HG03025 (cell line): ENCODE measurements around the gene PDIA2.
A peak's percentile ranks its signal among the peaks of the same experiment; 100 is the strongest.
"Not testable (repeated sequence)": the region's sequence is repeated elsewhere in the genome, so short reads cannot be mapped to it uniquely, and the experiment has no call there.

Source experiments
- ATAC-seq: cut with Tn5 transposase; IDR thresholded peaks from one replicate; pipeline ENCODE4 v1.9.1; 2021; ENCODE audit warnings: mild to moderate bottlenecking, moderate library complexity; ENCODE audit not compliant: unreplicated experiment, low FRiP score

The PDIA2 gene, protein sequence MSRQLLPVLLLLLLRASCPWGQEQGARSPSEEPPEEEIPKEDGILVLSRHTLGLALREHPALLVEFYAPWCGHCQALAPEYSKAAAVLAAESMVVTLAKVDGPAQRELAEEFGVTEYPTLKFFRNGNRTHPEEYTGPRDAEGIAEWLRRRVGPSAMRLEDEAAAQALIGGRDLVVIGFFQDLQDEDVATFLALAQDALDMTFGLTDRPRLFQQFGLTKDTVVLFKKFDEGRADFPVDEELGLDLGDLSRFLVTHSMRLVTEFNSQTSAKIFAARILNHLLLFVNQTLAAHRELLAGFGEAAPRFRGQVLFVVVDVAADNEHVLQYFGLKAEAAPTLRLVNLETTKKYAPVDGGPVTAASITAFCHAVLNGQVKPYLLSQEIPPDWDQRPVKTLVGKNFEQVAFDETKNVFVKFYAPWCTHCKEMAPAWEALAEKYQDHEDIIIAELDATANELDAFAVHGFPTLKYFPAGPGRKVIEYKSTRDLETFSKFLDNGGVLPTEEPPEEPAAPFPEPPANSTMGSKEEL

DNA sequence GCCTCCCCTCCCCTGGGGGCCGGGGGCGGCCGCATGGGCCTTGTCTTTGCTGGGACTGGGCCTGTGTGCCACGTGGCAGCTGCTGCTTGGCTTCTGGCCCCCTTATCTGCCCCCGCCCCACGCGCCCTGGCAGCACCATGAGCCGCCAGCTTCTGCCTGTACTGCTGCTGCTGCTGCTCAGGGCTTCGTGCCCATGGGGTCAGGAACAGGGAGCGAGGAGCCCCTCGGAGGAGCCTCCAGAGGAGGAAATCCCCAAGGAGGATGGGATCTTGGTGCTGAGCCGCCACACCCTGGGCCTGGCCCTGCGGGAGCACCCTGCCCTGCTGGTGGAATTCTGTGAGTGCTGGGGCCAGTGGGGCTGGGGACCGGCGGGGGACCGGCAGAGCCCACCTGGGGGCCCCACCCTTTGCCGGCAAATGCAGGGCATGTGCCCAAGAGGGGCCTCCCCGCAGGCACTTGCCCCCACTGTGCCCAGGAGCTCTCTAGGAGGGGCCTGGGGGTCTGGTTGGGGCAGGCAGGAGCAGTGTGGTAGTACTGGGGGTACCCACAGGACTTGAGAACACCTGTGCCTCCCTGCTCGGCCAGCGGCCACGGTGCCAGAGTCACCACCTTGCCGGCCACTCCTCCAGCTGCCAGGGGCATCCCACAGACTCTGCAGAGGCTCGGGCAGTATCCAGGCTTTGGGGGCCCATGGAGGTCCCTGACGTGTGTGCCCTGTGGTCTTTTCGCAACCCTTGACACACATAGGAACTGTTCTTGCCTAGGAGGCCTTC is at the start of gene PDIA2:
PDIA2 (plus strand) TSS at position 132 of the 773 bp plus-strand sequence; CDS start at position 138, 6 bp downstream.
- ATAC-seq: no peak

DNA sequence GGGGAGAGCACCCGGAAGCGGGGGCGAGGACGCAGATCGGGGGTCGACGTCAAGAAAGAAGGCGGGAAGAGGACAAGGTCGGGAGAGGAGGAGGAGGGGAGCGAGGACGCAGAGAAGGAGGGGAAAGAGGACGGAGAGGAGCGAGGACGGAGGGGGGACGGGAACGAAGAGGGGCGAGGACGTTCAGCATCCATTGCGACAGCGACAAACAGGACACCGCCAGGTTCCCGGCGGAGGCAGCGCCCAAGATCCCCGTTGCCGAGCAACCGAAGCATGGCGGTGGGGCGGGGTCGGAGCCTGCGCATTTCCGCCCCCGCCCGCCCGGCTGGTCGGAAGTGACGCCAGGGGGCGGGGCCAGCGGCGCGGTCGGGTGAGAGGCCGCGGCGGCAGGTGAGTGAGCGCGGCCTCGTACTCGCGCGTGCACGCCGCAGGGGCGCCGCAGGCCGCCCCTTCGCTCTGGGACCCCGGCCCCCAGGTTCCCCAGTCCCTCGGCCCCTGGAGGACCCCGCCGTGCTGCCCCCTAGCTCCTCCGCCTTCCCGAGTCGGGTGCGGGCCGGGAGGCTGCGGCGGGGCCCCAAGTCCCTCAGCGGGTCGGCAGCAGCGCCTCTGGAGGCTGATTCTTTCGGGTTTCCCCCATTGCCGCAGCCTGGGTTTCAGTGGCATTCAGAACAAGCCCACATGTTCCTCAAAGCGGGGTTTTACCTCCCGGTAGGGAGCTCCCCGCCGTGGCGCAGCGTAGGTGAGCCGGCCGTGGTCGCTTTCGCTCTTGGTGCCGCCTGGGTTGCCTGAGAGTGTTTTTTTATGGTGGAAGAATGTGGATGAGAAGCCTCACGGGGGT is 48.3 kb upstream of the PDIA2 start, which contains the start of gene FAM234A:
FAM234A (plus strand) TSS at position 354 of the 838 bp plus-strand sequence. CDS start 19,593 bp downstream, outside the sequence.
- peak; percentile 75 for ATAC-seq

DNA sequence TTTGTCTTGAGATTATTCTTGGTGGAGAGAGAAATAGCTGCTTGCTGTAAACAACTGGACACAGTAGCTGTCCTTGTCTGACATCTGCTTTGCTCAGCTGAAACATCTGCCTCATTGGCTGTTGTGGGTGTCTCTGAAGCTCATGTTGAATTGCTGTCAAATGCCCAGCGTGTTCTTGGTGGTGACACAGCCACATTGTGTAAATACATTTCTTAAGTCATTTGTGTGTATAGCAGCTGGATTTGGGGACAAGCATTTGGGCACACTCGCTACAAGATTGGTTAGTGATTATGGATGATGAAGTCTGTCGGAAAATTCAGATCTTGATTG is 43.1 kb upstream of the PDIA2 start:
- ATAC-seq: no peak

DNA sequence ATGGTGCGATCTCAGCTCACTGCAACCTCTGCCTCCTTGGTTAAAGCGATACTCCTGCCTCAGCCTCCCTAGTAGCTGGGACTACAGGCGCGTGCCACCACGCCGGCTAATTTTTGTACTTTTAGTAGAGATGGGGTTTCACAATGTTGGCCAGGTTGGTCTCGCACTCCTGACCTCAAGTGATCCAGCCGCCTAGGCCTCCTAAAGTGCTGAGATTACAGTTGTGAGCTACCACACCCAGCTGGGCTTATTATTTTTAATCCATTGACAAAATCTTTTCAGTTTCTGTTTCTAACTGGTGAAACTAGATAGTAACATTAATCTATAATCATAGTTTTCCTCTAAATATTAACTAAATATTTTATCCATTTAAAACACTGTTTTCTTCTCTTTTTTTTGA is 42.4 kb upstream of the PDIA2 start:
- no peak for ATAC-seq

DNA sequence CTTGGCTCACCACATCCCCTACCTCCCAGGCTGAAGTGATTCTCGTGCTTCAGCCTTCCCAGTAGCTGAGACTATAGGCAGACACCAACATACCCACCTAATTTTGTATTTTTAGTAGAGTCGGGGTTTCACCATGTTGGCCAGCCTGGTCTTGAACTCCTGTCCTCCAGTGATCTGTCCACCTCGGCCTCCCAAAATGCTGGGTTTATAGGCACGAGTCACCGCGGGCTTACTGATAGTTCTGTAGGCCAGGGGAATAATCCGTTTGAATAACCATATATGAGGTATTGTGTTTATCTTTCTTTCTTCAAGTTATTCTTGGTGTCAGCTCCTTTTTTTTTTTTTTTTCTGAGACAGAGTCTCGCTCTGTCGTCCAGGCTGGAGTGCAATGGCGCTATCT is 40.7 kb upstream of the PDIA2 start:
- no peak for ATAC-seq

DNA sequence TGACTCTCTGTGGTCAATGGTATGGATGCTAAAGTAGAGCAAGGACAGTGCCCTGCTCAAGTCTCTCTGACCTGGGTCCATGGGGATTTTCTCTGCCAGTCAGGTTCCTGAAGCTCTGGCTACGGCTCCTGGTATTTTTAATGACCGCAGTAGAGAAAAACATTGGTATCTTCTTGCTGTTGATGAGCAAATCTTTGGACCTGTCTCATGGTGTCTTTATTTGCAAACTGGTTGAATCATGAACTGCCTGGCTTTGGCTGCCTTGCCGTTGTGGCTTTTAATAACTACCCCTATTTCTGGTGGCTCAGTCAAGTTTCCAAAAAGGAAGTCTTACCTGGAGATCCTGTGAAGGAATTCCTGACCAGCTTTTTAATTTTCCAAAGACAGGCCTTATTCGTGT is 39.6 kb upstream of the PDIA2 start:
- ATAC-seq: no peak

DNA sequence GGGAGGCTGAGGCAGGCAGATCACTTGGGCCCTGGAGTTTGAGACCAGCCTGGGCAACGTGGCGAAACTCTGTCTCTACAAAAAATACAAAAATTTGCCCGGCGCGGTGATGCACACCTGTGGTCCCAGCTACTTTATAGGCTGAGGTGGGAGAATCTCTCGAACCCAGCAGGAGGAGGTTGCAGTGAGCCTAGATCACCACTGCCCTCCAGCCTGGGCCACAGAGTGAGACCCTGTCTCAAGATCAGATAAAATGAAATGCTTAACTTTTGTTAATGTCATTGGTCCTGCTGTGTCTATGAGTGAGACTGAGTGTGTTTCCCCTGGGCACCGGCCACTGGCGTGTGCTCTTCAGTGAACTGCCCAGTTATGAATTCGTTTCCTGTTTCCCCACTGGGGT is 37.9 kb upstream of the PDIA2 start:
- no peak for ATAC-seq

DNA sequence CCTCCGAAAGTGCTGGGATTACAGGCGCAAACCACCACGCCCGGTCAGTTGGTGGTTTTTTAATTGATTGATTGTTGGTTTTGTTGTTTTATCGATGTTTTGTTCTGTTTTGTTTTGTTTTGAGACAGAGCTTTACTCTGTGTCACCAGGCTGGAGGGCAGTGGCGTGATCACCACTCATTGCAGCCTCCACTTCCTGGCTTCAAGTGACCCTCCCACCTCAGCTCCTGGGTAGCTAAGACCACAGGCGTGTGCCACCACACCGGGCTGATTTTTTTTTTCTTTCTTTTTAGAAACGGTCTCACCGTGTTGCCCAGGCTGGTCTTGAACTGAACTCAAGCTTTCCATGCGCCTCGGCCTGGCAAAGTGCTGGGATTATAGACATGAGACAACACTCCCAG is 35.9 kb upstream of the PDIA2 start:
- ATAC-seq: no peak

DNA sequence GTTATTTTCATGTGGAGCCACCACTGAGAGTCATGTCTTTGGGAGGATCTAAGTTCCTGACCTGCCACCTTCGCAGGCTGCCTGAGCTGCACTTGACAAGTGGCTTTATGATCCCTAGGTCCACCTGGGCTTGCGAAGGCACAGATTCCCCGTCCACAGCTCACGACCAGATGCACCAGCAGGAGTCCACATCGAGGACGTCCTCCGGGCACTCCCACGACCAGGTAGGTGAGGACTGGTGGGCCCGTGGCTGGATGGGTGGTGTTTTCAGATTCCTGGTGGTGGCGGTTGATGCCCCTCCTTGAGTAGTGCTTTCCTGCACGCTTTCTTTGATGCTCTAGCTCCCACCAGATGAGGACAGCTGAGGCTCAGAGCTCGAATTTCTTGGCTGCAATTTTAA is 33.5 kb upstream of the PDIA2 start:
- no peak for ATAC-seq

DNA sequence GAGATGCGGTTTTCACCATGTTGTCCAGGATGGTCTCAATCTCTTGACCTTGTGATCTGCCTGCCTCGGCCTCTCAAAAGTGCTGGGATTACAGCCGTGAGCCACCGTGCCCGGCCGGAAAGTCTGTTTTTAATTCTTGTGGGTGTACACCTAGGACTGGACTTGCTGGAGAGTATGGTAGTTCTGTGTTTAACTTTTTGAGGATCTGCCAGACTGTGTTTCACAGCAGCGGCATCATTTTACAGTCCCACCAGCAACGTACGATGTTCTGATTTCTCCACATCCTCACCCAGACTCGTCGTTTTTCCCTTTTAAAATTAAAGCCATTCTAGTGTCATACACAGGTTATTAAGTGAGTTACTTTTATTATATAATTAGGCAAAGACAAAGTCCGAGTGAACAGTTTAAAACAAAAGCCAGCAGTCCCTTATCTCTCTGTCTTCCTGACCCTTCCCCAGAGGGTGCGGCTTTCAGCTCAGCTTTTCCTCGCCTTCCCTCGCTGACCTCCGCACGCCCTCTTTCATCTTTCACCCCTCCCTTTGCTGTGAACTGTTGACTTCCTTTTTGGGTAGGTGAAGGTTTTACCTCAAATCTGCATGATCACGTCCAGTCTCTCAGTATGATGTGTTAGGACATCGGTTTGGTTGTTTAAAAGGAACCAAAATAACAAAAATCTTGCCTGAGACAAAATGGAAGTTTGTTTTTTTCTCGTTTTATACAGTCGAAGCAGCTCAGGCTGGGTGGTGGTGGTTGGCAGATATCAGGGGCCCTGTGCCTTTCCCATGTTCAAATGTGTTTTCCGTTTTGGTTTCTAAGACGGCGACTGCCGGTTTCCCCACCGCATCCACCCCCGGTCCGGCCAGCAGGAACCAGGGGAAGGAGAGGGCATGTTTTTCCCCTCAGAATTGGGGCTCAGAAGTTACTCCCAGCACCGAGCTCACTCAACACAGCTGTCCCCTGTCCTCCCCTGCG is 30.3 kb upstream of the PDIA2 start:
- no peak for ATAC-seq

DNA sequence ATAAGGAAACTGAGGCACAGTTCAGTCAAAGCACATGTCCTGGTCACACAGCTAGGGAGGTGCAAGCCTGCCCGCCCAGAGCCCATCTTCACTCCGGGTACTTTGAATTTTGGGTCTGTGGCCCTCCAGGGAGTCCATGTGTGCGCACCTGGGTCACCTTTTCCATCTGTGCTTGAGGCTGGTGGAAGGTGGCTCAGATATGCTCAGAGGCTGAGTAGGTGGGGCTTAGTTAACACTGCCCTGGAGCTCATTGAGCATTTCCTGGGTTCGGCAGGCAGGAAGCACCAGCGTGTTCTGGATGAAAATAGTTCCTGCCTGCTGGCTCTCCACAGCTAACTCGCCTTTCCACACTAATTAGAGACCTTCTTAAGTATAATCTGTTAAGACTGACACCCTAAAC is 29.1 kb upstream of the PDIA2 start:
- ATAC-seq: no peak

DNA sequence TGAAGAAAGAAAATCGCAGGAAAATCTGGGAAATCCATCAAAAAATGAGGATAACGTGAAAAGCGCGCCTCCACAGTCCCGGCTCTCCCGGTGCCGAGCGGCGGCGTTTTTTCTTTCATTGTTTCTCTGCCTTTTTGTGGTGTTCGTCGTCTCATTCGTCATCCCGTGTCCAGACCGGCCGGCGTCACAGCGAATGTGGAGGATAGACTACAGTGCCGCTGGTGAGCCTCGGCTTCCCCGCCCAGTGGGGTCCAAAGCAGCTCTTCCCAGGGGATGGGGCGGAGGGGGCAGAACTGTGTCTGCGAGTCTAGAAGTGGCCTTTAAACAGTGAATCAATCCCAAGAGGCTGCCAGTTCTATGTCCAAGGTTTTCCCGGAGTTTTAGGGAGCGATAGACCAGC is 28.5 kb upstream of the PDIA2 start:
- no peak for ATAC-seq

DNA sequence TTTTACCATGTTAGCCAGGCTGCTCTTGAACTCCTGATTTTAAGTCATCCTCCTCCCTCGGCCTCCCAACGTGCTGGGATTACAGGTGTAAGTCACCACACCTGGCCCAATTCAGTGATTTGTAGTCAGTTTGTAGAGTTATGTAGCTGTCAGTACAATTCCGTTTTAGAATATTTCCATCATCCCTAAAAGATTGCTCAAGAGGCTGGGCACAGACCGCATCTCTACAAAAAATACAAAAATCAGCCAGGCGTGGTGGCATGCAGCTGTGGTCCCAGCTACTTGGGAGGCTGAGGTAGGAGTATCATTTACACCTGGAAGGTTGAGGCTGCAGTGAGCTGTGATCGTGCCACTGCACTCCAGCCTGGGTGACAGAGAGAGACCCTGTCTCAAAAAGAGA is 27.8 kb upstream of the PDIA2 start:
- ATAC-seq: no peak

DNA sequence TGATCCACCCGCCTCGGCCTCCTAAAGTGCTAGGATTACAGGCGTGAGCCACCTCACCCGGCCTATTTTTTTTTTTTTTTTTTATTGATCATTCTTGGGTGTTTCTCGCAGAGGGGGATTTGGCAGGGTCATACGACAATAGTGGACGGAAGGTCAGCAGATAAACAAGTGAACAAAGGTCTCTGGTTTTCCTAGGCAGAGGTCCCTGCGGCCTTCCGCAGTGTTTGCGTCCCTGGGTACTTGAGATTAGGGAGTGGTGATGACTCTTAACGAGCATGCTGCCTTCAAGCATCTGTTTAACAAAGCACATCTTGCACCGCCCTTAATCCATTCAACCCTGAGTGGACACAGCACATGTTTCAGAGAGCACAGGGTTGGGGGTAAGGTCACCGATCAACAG is 24.9 kb upstream of the PDIA2 start:
- not testable (repeated sequence) for ATAC-seq

DNA sequence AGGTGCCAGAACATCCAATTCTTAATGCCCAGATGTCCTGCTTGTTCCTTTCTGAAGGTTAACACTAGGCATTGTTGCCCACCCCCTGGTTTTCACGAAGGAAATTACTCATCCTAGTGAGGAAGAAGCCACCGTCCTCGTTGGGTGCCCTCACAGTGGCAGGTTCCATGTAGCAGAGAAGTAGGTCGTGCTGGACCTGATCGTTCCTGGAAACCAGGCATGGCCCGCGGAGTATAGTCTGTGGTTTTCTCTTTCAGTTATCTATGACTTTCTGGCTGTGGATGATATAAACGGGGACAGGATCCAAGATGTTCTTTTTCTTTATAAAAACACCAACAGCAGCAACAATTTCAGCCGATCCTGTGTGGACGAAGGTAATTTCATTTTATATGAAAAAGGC is 23.7 kb upstream of the PDIA2 start:
- no peak for ATAC-seq

DNA sequence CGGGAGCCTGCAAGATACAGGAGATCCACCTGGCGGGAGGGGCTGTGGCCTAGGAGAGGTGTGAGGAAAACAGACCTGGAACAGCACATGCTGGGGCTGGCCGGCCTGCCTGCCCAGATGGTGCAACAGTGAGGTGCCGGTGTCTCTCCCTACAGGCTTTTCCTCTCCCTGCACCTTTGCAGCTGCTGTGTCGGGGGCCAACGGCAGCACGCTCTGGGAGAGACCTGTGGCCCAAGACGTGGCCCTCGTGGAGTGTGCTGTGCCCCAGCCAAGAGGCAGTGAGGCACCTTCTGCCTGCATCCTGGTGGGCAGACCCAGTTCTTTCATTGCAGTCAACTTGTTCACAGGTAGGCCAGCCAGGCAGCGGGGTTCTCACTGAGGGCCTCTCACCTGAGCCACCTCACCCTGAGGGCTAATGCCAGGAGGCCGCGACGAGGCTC is 23.1 kb upstream of the PDIA2 start:
- ATAC-seq: no peak

DNA sequence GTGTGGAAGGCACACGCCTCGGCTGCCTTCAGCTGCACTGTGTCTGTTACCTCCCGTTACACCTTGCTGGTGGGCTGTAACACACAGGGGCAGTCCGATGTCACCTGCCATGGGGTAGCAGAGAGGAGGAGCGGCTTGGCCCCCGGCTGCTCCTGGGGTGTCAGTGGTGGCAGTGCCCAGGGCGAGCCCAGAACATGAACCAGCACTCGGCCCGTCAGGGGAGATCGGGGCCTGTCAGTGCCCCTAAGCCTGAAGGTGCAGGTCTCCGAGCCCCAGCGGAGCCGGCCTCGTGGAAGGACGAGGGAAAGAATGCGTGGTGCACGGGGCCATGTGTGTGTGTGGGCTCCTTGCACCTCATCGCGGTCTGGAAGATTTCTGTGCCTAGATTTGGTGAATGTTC is 22.6 kb upstream of the PDIA2 start:
- no peak for ATAC-seq

DNA sequence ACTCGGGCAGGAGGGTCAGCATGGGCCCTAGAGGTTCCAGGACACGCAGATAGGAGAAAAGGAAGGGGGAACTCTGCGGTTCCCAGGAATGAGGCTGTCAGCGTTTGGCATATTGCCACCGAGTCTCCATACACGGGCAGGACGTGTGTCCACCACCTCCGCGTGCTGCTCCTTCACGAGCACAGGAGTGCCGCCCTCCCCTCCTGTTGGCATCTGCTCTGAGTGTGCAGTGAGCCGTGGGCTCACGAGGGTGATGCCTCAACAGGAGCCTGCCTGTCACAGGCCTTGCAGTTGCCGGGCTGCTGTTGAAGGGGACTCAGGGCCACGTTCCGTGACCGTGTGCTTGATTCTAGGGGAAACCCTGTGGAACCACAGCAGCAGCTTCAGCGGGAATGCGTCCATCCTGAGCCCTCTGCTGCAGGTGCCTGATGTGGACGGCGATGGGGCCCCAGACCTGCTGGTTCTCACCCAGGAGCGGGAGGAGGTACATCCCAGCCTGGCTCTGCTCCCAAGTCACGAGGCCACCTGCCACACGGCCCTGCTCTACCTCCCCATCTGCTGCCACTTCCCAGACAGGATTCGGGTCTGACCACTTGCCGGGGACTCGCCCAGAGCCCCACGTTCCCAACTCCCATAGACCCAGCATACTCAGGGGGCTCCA is 21.8 kb upstream of the PDIA2 start:
- ATAC-seq: no peak

DNA sequence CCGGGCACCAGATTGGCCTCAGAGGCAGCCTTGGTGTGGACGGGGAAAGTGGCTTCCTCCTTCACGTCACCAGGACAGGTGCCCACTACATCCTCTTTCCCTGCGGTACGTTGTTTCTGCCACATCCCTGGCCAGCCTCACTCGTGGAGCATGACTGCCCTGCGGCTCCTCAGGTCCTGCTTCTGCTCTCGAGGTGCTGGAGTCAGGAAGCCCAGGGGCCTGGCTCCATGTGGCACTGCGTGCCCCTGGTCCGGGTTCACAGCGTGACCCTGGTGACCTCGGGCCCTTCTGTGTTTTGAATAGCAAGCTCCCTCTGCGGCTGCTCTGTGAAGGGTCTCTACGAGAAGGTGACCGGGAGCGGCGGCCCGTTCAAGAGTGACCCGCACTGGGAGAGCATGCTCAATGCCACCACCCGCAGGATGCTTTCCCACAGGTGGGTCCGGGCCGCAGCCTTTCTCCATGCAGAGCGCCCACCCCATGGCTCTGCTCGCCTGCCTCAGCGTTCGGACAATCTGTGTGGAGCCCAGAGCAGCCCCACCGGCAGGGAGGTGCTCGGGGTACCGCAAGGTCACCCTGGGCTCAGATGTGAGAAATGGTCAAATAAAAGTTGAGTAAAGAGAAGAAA is 20.7 kb upstream of the PDIA2 start:
- no peak for ATAC-seq
